SK-N-SH (cell line): ENCODE measurements around the gene HEY2. TPM values are rescaled to one million over a fixed set of nuclear protein-coding genes. Genes with fewer than 3 reads are reported as not detected.

Experiments
- CTCF ChIA-PET: fragments of 300-600, 350-600 bp; formaldehyde crosslinking; extraction: SDS; loops from one replicate; lab custom pipeline; 2021; lab: Yijun Ruan, JAX
- POLR2A ChIA-PET: fragments of 350-600 bp; sonication (Branson Sonifier 250); formaldehyde crosslinking; extraction: SDS; loops from one replicate; lab custom pipeline; 2020; ENCODE audit warnings: antibody characterized with exemption, inconsistent platforms; lab: Yijun Ruan, JAX
- DNase-seq: peaks from one replicate; pipeline ENCODE4 v3.0.0; 2012
- H2AFZ ChIP-seq: fragments of 200-600 bp; sonication (generic); 2 replicates; pipeline ENCODE4 v1.8.1; 2016; ENCODE audit warnings: antibody characterized with exemption, mild to moderate bottlenecking, low read depth
- H3F3A ChIP-seq: fragments of 200-600 bp; sonication (generic); replicated peaks from 2 replicates; pipeline ENCODE3; 2016; ENCODE audit warnings: antibody characterized with exemption, mild to moderate bottlenecking; ENCODE audit not compliant: insufficient read depth
- H3K27ac ChIP-seq, 2 experiments: fragments of 200-500 bp in 1 of 2; fragments of 200-600 bp in 1 of 2; sonication (Bioruptor generic) in 1 of 2; sonication (generic), shearing (Covaris generic) in 1 of 2; 2 replicates each; pipeline versions ENCODE4 v1.5.1 to v1.6.1; 2014 to 2016; ENCODE audit warnings: low read depth in 2 of 2, inconsistent platforms in 1 of 2, low read length in 1 of 2, mild to moderate bottlenecking in 1 of 2, mixed read lengths in 1 of 2
- H3K27me3 ChIP-seq: fragments of 200-600 bp; sonication (generic), shearing (Covaris generic); 2 replicates; pipeline ENCODE4 v1.6.1; 2016; ENCODE audit warnings: mixed run types; ENCODE audit not compliant: insufficient read depth
- H3K36me3 ChIP-seq, 2 experiments: fragments of 200-500 bp in 1 of 2; fragments of 200-600 bp in 1 of 2; sonication (Bioruptor generic) in 1 of 2; sonication (generic) in 1 of 2; replicated peaks in 1 of 2; 2 replicates each; pipeline versions ENCODE3 to v1.5.1; 2014 to 2016; ENCODE audit warnings: low read length in 1 of 2, mild to moderate bottlenecking in 1 of 2; ENCODE audit not compliant: insufficient read depth in 2 of 2, control insufficient read depth in 1 of 2
- H3K4me1 ChIP-seq, 2 experiments: fragments of 200-500 bp in 1 of 2; fragments of 200-600 bp in 1 of 2; sonication (Bioruptor generic) in 1 of 2; sonication (generic), shearing (Covaris generic) in 1 of 2; 2 replicates each; pipeline versions ENCODE4 v1.5.1 to v1.6.1; 2014 to 2016; ENCODE audit warnings: low read depth in 1 of 2, low read length in 1 of 2, mixed run types in 1 of 2; ENCODE audit not compliant: insufficient read depth in 2 of 2, control insufficient read depth in 1 of 2
- H3K4me2 ChIP-seq: fragments of 200-600 bp; sonication (generic), shearing (Covaris generic); 2 replicates; pipeline ENCODE4 v1.6.1; 2017; ENCODE audit warnings: mixed run types
- H3K4me3 ChIP-seq, 2 experiments: fragments of 200-500 bp in 1 of 2; fragments of 200-600 bp in 1 of 2; sonication (Bioruptor generic) in 1 of 2; sonication (generic), shearing (Covaris generic) in 1 of 2; 2 replicates each; pipeline versions ENCODE4 v1.5.1 to v1.8.1; 2014 to 2016; ENCODE audit warnings: low read depth in 2 of 2, inconsistent platforms in 1 of 2, low read length in 1 of 2, mild to moderate bottlenecking in 1 of 2, mixed read lengths in 1 of 2, moderate library complexity in 1 of 2
- H3K79me2 ChIP-seq: fragments of 200-600 bp; sonication (generic); 2 replicates; pipeline ENCODE4 v1.8.1; 2017; ENCODE audit warnings: mild to moderate bottlenecking; ENCODE audit not compliant: insufficient read depth
- H3K9ac ChIP-seq: fragments of 200-600 bp; sonication (generic); 2 replicates; pipeline ENCODE4 v1.6.1; 2017; ENCODE audit warnings: mixed run types
- H3K9me2 ChIP-seq: fragments of 200-600 bp; sonication (generic); 2 replicates; pipeline ENCODE4 v1.6.1; 2017; ENCODE audit warnings: mixed run types
- H3K9me3 ChIP-seq: fragments of 200-600 bp; sonication (generic); 2 replicates; pipeline ENCODE4 v1.6.1; 2017; ENCODE audit warnings: mixed run types, mild to moderate bottlenecking, moderate library complexity
- H4K20me1 ChIP-seq: fragments of 200-600 bp; sonication (generic); 2 replicates; pipeline ENCODE4 v1.6.1; 2017; ENCODE audit warnings: mild to moderate bottlenecking, mixed run types; ENCODE audit not compliant: insufficient read depth
- ELF1 ChIP-seq: IDR thresholded peaks from 2 replicates; pipeline ENCODE4 v1.4.0; 2012
- FOSL2 ChIP-seq: IDR thresholded peaks from 2 replicates; pipeline ENCODE4 v1.4.0; 2012; ENCODE audit warnings: low read depth, mild to moderate bottlenecking, moderate library complexity, borderline replicate concordance
- GATA2 ChIP-seq: sonication (generic); formaldehyde crosslinking; IDR thresholded peaks from 2 replicates; pipeline ENCODE4 v1.5.0; 2020; ENCODE audit warnings: mild to moderate bottlenecking, missing genetic modification reagents
- JUND ChIP-seq: IDR thresholded peaks from 2 replicates; pipeline ENCODE4 v1.4.0; 2012
- NRF1 ChIP-seq: IDR thresholded peaks from 2 replicates; pipeline ENCODE4 v1.6.1; 2012; ENCODE audit warnings: low read depth, mild to moderate bottlenecking, low read length
- RAD21 ChIP-seq: IDR thresholded peaks from 2 replicates; pipeline ENCODE4 v1.6.1; 2012; ENCODE audit warnings: mild to moderate bottlenecking, low read length
- SIN3A ChIP-seq: IDR thresholded peaks from 2 replicates; pipeline ENCODE4 v1.6.1; 2012; ENCODE audit warnings: low read depth, mild to moderate bottlenecking, low read length, moderate library complexity, borderline replicate concordance
- TEAD4 ChIP-seq: IDR thresholded peaks from 2 replicates; pipeline ENCODE4 v1.4.0; 2012; ENCODE audit warnings: mild to moderate bottlenecking, borderline replicate concordance; ENCODE audit not compliant: insufficient read depth
- YY1 ChIP-seq: IDR thresholded peaks from 2 replicates; pipeline ENCODE4 v1.4.0; 2012; ENCODE audit warnings: low read depth, mild to moderate bottlenecking
- WGBS: methylation state at CpG from one replicate; pipeline ENCODE4 v1.1.6; 2017; ENCODE audit warnings: low lambda C conversion rate; 5-methylcytosine and 5-hydroxymethylcytosine counted together
- polyA plus RNA-seq, 3 experiments: library from polyadenylated mRNA; depleted of rRNA; stranded (reverse); fragments of >200 nt; gene quantifications; 2 replicates each; pipeline ENCODE4 v1.2.3, GENCODE V29; 2012
- TF ChIP-seq, protein P1 (sequence below): fragments of 200-600 bp; sonication (generic); IDR thresholded peaks from 2 replicates; pipeline ENCODE4 v1.6.1; 2017; ENCODE audit warnings: antibody characterized with exemption, mild to moderate bottlenecking, moderate library complexity
- TF ChIP-seq, protein P2 (sequence below): IDR thresholded peaks from 2 replicates; pipeline ENCODE4 v1.4.0; 2012; ENCODE audit warnings: low read depth
- TF ChIP-seq, protein P3 (sequence below): IDR thresholded peaks from 2 replicates; pipeline ENCODE4 v1.6.1; 2012; ENCODE audit warnings: mild to moderate bottlenecking, low read depth, low read length, moderate library complexity

The HEY2 gene
- polyA plus RNA-seq, 1 of the 3 experiments (the other 2 are of a cell fraction): not detected

DNA sequence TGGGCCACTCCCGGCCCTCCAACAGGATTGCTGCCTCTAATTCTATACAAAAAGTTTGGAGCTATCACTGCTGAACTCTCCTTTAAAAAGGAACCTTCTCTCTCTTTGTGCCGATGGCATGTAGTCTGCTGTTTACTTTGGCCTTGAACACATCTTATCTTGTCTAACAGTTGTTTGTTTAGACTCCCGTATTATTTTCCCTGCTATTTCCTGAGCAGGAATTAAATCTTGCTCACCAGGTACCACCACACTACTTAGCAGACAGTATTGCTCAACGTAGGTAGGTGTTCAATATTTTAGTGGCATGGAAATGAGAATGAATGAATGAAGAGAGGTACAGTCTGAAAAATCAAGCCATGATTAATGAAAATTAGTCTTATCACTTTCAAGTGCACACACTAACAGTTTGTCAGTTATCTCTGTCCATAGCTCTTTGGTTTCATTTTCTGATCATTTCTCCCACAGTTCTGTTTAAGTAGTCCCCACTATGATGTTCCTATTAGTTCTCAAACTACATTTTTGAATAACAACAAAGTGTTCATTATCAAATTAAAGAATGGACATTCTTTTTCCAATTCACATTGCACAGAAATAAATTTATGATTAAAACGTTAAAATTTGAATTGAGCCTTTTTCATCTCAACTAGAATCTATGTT lies 6.8 kb upstream of the HEY2 start:
- ChIA-PET CTCF (interaction anchor here (1.3 kb wide), 1 partner anchor 16 kb away, joined by 3 read pairs; no protein-coding TSS in a partner anchor), POLR2A (no interaction called here)
- TF ChIP-seq, protein P1, sequence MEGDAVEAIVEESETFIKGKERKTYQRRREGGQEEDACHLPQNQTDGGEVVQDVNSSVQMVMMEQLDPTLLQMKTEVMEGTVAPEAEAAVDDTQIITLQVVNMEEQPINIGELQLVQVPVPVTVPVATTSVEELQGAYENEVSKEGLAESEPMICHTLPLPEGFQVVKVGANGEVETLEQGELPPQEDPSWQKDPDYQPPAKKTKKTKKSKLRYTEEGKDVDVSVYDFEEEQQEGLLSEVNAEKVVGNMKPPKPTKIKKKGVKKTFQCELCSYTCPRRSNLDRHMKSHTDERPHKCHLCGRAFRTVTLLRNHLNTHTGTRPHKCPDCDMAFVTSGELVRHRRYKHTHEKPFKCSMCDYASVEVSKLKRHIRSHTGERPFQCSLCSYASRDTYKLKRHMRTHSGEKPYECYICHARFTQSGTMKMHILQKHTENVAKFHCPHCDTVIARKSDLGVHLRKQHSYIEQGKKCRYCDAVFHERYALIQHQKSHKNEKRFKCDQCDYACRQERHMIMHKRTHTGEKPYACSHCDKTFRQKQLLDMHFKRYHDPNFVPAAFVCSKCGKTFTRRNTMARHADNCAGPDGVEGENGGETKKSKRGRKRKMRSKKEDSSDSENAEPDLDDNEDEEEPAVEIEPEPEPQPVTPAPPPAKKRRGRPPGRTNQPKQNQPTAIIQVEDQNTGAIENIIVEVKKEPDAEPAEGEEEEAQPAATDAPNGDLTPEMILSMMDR: no peak
- TF ChIP-seq JUND (no peak), TEAD4 (no peak)
- no peaks in the 10 kb centered on the region for H4K20me1 ChIP-seq
- WGBS: 0% methylated on average over 5 of the region's 5 CpGs
- no peak overlapping the region for H3K4me3 ChIP-seq
- H3K27me3 ChIP-seq: peaks cover 48% of the 10 kb centered on the region
- H2AFZ ChIP-seq: no peak overlapping the region
- no peaks in the 10 kb centered on the region for H3K9me2 ChIP-seq
- H3K27ac ChIP-seq: no peak overlapping the region
- H3K4me1 ChIP-seq: peaks cover 0 to 5% of the 10 kb centered on the region in 2 experiments; a peak in 2 of 4 replicates
- H3K9ac ChIP-seq: no peak overlapping the region
- DNase-seq: no peak
- H3K79me2 ChIP-seq: no peaks in the 10 kb centered on the region
- no peaks in the 10 kb centered on the region for H3F3A ChIP-seq
- no peak overlapping the region for H3K4me2 ChIP-seq
- H3K36me3 ChIP-seq: no peaks in the 10 kb centered on the region
- H3K9me3 ChIP-seq: no peaks in the 10 kb centered on the region

DNA sequence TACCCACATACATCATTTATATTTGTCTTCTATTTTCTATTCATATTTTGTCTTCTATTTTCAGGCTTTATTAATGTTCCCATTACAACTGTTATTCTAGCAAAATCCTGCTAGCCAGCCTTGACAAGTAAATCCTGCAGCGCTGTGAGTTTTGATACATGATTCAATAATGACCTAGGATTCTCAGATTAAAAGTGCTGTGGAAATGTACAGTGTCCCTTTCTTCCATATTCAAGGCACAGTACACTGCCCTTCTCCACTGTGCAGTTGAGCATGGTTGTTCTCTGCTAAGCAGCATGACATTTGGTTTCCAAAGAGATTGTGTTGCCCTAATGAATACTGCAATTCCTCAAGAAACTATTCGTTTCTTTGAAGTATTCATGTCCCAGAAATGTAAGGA lies 5.8 kb upstream of the HEY2 start:
- no peaks in the 10 kb centered on the region for H3K9me2 ChIP-seq
- H2AFZ ChIP-seq: no peak overlapping the region
- H3K79me2 ChIP-seq: no peaks in the 10 kb centered on the region
- H3K4me3 ChIP-seq: no peak overlapping the region
- ChIA-PET CTCF (interaction anchor here (1.7 to 2.3 kb wide), 2 partner anchors 10 to 14 kb away, joined by 4 to 13 read pairs; no protein-coding TSS in a partner anchor), POLR2A (no interaction called here)
- WGBS: 12% methylated on average over 2 of the region's 2 CpGs
- H3F3A ChIP-seq: no peaks in the 10 kb centered on the region
- no peaks in the 10 kb centered on the region for H3K9me3 ChIP-seq
- no peak overlapping the region for H3K4me2 ChIP-seq
- no peaks in the 10 kb centered on the region for H3K36me3 ChIP-seq
- peaks cover 50% of the 10 kb centered on the region for H3K27me3 ChIP-seq
- H3K9ac ChIP-seq: no peak overlapping the region
- TF ChIP-seq NRF1: no peak
- TF ChIP-seq, protein P2, sequence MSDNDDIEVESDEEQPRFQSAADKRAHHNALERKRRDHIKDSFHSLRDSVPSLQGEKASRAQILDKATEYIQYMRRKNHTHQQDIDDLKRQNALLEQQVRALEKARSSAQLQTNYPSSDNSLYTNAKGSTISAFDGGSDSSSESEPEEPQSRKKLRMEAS: no peak
- no peak for TF ChIP-seq FOSL2
- TF ChIP-seq ELF1: no peak
- no peak for TF ChIP-seq YY1
- TF ChIP-seq GATA2 (CRISPR knock-in tag): no peak
- no peak for TF ChIP-seq RAD21
- no peak for TF ChIP-seq TEAD4
- no peak for TF ChIP-seq SIN3A
- TF ChIP-seq, protein P3, sequence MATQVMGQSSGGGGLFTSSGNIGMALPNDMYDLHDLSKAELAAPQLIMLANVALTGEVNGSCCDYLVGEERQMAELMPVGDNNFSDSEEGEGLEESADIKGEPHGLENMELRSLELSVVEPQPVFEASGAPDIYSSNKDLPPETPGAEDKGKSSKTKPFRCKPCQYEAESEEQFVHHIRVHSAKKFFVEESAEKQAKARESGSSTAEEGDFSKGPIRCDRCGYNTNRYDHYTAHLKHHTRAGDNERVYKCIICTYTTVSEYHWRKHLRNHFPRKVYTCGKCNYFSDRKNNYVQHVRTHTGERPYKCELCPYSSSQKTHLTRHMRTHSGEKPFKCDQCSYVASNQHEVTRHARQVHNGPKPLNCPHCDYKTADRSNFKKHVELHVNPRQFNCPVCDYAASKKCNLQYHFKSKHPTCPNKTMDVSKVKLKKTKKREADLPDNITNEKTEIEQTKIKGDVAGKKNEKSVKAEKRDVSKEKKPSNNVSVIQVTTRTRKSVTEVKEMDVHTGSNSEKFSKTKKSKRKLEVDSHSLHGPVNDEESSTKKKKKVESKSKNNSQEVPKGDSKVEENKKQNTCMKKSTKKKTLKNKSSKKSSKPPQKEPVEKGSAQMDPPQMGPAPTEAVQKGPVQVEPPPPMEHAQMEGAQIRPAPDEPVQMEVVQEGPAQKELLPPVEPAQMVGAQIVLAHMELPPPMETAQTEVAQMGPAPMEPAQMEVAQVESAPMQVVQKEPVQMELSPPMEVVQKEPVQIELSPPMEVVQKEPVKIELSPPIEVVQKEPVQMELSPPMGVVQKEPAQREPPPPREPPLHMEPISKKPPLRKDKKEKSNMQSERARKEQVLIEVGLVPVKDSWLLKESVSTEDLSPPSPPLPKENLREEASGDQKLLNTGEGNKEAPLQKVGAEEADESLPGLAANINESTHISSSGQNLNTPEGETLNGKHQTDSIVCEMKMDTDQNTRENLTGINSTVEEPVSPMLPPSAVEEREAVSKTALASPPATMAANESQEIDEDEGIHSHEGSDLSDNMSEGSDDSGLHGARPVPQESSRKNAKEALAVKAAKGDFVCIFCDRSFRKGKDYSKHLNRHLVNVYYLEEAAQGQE: no peak
- no peak for DNase-seq
- H3K4me1 ChIP-seq: peaks cover 0 to 5% of the 10 kb centered on the region in 2 experiments; a peak in 2 of 4 replicates
- H4K20me1 ChIP-seq: no peaks in the 10 kb centered on the region
- H3K27ac ChIP-seq: no peak overlapping the region
